ENCODE measurements around the gene DNAJC11. TPM values are rescaled to one million over a fixed set of nuclear protein-coding genes. Genes with fewer than 3 reads are reported as not detected.

The DNAJC11 gene
- total RNA-seq, 4 donors from 2014 or later: 27.1 to 41.5 (median 34.7) TPM

- Histone ChIP-seq H3K4me1 (no peaks in the 10 kb centered on the region), H3K27ac (no peak overlapping the region), H3K9me3 (no peaks in the 10 kb centered on the region), H3K27me3 (no peaks in the 10 kb centered on the region), H3K4me3 (no peak overlapping the region), H3K36me3 (peaks cover 0 to 85% (median 10%) of the 10 kb centered on the region in 3 donors)
- TF ChIP-seq CTCF (IDR thresholded peaks at IDR 0.05): no peak
- no peak for TF ChIP-seq POLR2A (IDR thresholded peaks at IDR 0.05)
- intact Hi-C loops (cut with DNase I): no loop called here
- DNase-seq: no peak
- 90 to 100% methylated on average over 1 of the region's 1 CpG for WGBS, 2 donors
Observed at GRCh38 chr1:6674771-6675170, 26.8 kb downstream of the DNAJC11 start.

GRCh38 chr1:6673816-6674398, 27.7 kb downstream of the DNAJC11 start:
- intact Hi-C loops (cut with DNase I): no loop called here
- 90 to 91% methylated on average over 5 of the region's 5 CpGs for WGBS, 2 donors
- H3K4me3 ChIP-seq: no peak overlapping the region
- DNase-seq: no peak
- H3K27ac ChIP-seq: no peak overlapping the region
- peaks cover 0 to 80% (median 10%) of the 10 kb centered on the region in 3 donors for H3K36me3 ChIP-seq
- H3K9me3 ChIP-seq: no peaks in the 10 kb centered on the region
- no peaks in the 10 kb centered on the region for H3K27me3 ChIP-seq
- TF ChIP-seq POLR2A (IDR thresholded peaks at IDR 0.05) (no peak), CTCF (IDR thresholded peaks at IDR 0.05) (no peak)
- no peaks in the 10 kb centered on the region for H3K4me1 ChIP-seq

- Histone ChIP-seq H3K27me3 (no peaks in the 10 kb centered on the region), H3K27ac (no peak overlapping the region), H3K4me3 (no peak overlapping the region), H3K4me1 (no peaks in the 10 kb centered on the region), H3K9me3 (no peaks in the 10 kb centered on the region), H3K36me3 (peaks cover 0 to 79% (median 10%) of the 10 kb centered on the region in 3 donors)
- intact Hi-C loops (cut with DNase I): no loop called here
- TF ChIP-seq CTCF (IDR thresholded peaks at IDR 0.05) (no peak), POLR2A (IDR thresholded peaks at IDR 0.05) (no peak)
- DNase-seq: no peak
- 94 to 100% methylated on average over 1 to 2 of the region's 2 CpGs for WGBS, 2 donors
Observed at GRCh38 chr1:6672558-6672957, 29.1 kb downstream of the DNAJC11 start.

GRCh38 chr1:6668503-6668902, 33.1 kb downstream of the DNAJC11 start:
- intact Hi-C loops (cut with DNase I): no loop called here
- H3K36me3 ChIP-seq: peaks cover 4 to 76% (median 11%) of the 10 kb centered on the region in 3 donors
- H3K27ac ChIP-seq: no peak overlapping the region
- H3K4me3 ChIP-seq: no peak overlapping the region
- no peaks in the 10 kb centered on the region for H3K4me1 ChIP-seq
- no peak for DNase-seq
- WGBS, 2 donors: 93 to 98% methylated on average over 9 of the region's 9 CpGs
- no peaks in the 10 kb centered on the region for H3K27me3 ChIP-seq
- TF ChIP-seq CTCF (IDR thresholded peaks at IDR 0.05) (no peak), POLR2A (IDR thresholded peaks at IDR 0.05) (no peak)
- no peaks in the 10 kb centered on the region for H3K9me3 ChIP-seq

- TF ChIP-seq CTCF (IDR thresholded peaks at IDR 0.05): no peak
- no peak for TF ChIP-seq POLR2A (IDR thresholded peaks at IDR 0.05)
- 97 to 98% methylated on average over 6 of the region's 6 CpGs for WGBS, 2 donors
- H3K36me3 ChIP-seq: peaks cover 4 to 80% (median 11%) of the 10 kb centered on the region in 3 donors
- no peak for DNase-seq
- H3K4me3 ChIP-seq: no peak overlapping the region
- H3K27me3 ChIP-seq: no peaks in the 10 kb centered on the region
- no peak overlapping the region for H3K27ac ChIP-seq
- no peaks in the 10 kb centered on the region for H3K9me3 ChIP-seq
- H3K4me1 ChIP-seq: no peaks in the 10 kb centered on the region
- intact Hi-C loops (cut with DNase I): no loop called here
Observed at GRCh38 chr1:6667139-6667538, 34.5 kb downstream of the DNAJC11 start.
